Subcutaneous adipose tissue (tissue), 4 donors: Measurements from ENCODE around the gene MAP3K4. TPM values are rescaled to one million over a fixed set of nuclear protein-coding genes. Genes with fewer than 3 reads are reported as not detected.

Experiments used
- total RNA-seq, 4 donors: library from RNA; depleted of rRNA; stranded (reverse); fragments of >200 nt; gene quantifications; one replicate each; pipeline ENCODE4 v1.1.0, GENCODE V29; 2016
- TF ChIP-seq, protein P1 (sequence below): fragments of 450-650 bp; IDR thresholded peaks from one replicate; pipeline ENCODE4 v1.5.1; 2016; ENCODE audit warnings: low read depth, mild to moderate bottlenecking, control low read depth, antibody characterized with exemption, moderate library complexity

Gene MAP3K4, protein sequence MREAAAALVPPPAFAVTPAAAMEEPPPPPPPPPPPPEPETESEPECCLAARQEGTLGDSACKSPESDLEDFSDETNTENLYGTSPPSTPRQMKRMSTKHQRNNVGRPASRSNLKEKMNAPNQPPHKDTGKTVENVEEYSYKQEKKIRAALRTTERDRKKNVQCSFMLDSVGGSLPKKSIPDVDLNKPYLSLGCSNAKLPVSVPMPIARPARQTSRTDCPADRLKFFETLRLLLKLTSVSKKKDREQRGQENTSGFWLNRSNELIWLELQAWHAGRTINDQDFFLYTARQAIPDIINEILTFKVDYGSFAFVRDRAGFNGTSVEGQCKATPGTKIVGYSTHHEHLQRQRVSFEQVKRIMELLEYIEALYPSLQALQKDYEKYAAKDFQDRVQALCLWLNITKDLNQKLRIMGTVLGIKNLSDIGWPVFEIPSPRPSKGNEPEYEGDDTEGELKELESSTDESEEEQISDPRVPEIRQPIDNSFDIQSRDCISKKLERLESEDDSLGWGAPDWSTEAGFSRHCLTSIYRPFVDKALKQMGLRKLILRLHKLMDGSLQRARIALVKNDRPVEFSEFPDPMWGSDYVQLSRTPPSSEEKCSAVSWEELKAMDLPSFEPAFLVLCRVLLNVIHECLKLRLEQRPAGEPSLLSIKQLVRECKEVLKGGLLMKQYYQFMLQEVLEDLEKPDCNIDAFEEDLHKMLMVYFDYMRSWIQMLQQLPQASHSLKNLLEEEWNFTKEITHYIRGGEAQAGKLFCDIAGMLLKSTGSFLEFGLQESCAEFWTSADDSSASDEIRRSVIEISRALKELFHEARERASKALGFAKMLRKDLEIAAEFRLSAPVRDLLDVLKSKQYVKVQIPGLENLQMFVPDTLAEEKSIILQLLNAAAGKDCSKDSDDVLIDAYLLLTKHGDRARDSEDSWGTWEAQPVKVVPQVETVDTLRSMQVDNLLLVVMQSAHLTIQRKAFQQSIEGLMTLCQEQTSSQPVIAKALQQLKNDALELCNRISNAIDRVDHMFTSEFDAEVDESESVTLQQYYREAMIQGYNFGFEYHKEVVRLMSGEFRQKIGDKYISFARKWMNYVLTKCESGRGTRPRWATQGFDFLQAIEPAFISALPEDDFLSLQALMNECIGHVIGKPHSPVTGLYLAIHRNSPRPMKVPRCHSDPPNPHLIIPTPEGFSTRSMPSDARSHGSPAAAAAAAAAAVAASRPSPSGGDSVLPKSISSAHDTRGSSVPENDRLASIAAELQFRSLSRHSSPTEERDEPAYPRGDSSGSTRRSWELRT (N-terminal part only)
- total RNA-seq = 10 to 100 TPM; 26.2 to 36.7 (median 36.1) TPM

DNA sequence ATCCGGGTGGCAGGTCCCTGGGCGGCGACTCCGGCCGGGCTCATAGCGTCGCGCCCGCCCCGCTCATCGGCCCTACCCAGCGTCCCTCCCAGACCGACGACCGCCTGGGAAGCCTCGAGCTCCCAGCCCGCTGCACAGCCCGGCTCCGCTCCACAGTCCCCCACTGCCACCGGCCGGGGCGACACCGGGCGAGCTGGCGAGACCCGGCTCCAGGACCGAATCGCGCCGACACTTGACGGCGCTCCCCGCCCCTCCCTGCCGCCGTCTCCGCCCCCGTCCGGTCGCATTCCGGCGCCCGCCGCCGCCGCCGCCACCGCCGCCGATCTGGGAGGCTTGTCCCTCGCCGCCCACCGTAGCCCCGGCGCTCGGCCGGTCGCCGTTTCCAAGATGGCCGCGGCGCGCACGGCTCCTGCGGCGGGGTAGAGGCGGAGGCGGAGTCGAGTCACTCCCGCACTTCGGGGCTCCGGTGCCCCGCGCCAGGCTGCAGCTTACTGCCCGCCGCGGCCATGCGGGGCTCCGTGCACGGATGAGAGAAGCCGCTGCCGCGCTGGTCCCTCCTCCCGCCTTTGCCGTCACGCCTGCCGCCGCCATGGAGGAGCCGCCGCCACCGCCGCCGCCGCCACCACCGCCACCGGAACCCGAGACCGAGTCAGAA lies at the start of gene MAP3K4:
MAP3K4 (plus strand) TSS at position 364 of the 655 bp plus-strand sequence; CDS start at position 527, 163 bp downstream.
- TF ChIP-seq, protein P1, sequence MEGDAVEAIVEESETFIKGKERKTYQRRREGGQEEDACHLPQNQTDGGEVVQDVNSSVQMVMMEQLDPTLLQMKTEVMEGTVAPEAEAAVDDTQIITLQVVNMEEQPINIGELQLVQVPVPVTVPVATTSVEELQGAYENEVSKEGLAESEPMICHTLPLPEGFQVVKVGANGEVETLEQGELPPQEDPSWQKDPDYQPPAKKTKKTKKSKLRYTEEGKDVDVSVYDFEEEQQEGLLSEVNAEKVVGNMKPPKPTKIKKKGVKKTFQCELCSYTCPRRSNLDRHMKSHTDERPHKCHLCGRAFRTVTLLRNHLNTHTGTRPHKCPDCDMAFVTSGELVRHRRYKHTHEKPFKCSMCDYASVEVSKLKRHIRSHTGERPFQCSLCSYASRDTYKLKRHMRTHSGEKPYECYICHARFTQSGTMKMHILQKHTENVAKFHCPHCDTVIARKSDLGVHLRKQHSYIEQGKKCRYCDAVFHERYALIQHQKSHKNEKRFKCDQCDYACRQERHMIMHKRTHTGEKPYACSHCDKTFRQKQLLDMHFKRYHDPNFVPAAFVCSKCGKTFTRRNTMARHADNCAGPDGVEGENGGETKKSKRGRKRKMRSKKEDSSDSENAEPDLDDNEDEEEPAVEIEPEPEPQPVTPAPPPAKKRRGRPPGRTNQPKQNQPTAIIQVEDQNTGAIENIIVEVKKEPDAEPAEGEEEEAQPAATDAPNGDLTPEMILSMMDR = no peak

DNA sequence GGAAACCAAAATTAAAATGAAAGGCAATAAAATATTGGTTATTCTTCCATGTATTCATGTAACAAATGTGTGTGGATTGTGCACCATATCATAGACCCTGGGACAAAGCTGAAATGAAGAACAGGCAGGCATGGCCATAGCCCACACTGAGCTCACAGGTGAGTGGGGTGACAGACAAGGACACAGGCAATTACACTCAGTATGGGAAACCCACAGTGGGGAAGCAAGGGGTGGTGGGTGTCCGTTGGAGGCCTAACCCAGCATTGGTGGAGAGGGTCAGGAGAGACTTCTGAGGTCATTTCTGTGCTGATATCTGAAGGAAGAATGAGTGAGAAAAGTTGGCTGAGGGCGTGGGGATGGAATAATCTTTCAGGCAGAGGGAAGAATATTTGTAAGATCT lies 47.6 kb upstream of the MAP3K4 start:
- TF ChIP-seq, protein P1 = no peak

DNA sequence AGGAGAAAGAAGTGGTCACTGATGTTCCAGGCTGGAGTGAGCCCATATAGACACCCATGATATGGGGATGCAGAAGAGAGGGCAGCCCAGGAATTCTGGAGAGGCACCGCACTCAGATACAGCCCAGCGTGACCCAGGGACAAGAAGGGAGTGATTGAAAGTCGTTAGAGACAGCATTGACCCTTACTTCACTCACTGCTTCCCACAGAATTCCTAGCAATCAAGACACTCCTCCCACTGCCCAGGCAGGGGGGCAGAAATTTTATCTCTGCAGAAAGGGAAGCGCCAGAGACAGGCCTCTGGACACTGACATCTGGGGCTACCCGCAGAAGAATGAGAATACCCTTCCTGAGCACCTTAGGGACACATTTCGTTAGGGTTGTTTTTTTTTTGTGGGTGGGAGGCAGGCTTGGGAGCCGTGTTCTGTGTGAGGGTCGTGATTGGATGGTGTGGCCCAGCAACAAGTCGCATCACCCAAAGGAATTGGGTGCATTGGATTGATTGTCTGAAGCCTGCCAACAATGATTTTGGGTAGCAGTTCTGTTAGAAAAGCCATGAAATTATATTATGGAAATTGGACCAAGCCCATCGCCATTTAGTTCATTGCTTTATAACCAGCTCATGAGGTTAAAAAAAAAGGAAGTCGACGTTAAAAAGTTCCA lies 45.9 kb upstream of the MAP3K4 start:
- TF ChIP-seq, protein P1 = no peak

GRCh38 chr6:160949531-160949930 lies 42.0 kb upstream of the MAP3K4 start:
- TF ChIP-seq, protein P1 = no peak

DNA sequence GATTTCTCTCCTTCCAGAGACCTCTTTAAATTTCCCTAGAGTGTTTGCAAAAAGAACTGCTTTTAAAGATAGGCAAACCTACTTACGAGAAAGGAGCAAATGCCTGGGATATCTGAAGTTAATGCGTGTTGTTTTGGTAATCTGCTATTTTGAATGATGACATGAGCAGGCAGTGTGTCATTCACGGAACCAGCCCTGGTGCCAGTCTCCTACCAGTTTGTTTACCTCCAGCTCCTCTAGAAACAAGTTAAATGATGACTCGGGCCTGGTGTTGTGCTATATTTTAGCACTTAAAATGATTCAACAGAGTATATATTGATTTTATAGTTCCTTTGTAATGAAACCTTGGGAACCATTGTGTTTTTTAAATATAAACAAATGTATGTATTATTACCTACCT lies 41.1 kb upstream of the MAP3K4 start:
- TF ChIP-seq, protein P1 = no peak

GRCh38 chr6:160951187-160952030 lies 40.2 kb upstream of the MAP3K4 start:
- TF ChIP-seq, protein P1 = no peak
